ENCODE measurements around the gene PLPP1.

Gene PLPP1

GRCh38 chr5:55409775-55410174 lies 125.0 kb downstream of the PLPP1 start:
- no peak for DNase-seq (ENCODE audit: low read depth in 2 of 2)

- DNase-seq (ENCODE audit: low read depth in 2 of 2) = no peak
These were observed 126.8 kb downstream of the PLPP1 start for GRCh38 chr5:55407984-55408383.

- DNase-seq (ENCODE audit: low read depth in 2 of 2) = no peak
These were observed 127.6 kb downstream of the PLPP1 start for GRCh38 chr5:55407059-55407684.

- DNase-seq (ENCODE audit: low read depth in 2 of 2) = no peak
These were observed 128.5 kb downstream of the PLPP1 start for GRCh38 chr5:55406292-55406691.

GRCh38 chr5:55402199-55402598 lies 132.6 kb downstream of the PLPP1 start:
- no peak for DNase-seq (ENCODE audit: low read depth in 2 of 2)

GRCh38 chr5:55393501-55394175 lies 141.1 kb downstream of the PLPP1 start:
- no peak for DNase-seq (ENCODE audit: low read depth in 2 of 2)

GRCh38 chr5:55392669-55393068 lies 142.1 kb downstream of the PLPP1 start:
- no peak for DNase-seq (ENCODE audit: low read depth in 2 of 2)

- DNase-seq (ENCODE audit: low read depth in 2 of 2) = no peak
These were observed 143.1 kb downstream of the PLPP1 start for GRCh38 chr5:55391707-55392106.

GRCh38 chr5:55387865-55388264 lies 146.9 kb downstream of the PLPP1 start:
- no peak for DNase-seq (ENCODE audit: low read depth in 2 of 2)

- DNase-seq (ENCODE audit: low read depth in 2 of 2) = no peak
These were observed 148.4 kb downstream of the PLPP1 start for GRCh38 chr5:55386356-55386755.

GRCh38 chr5:55385846-55386245 lies 148.9 kb downstream of the PLPP1 start:
- DNase-seq (ENCODE audit: low read depth in 2 of 2) = no peak

GRCh38 chr5:55385227-55385626 lies 149.5 kb downstream of the PLPP1 start:
- no peak for DNase-seq (ENCODE audit: low read depth in 2 of 2)

- DNase-seq (ENCODE audit: low read depth in 2 of 2) = no peak
These were observed 150.7 kb downstream of the PLPP1 start for GRCh38 chr5:55384072-55384471.

GRCh38 chr5:55383254-55383653 lies 151.5 kb downstream of the PLPP1 start:
- DNase-seq (ENCODE audit: low read depth in 2 of 2) = no peak

- no peak for DNase-seq (ENCODE audit: low read depth in 2 of 2)
These were observed 157.0 kb downstream of the PLPP1 start for GRCh38 chr5:55377810-55378209.
